WERI-Rb-1 (cell line): Measurements from ENCODE around the gene PLA2G4E.

ENCODE experiments used
- DNase-seq: peaks from one replicate; pipeline ENCODE4 v3.0.0-alpha.2; 2020
- H3K27ac ChIP-seq: fragments of 250-450 bp; sonication (Bioruptor Pico); 2 replicates; pipeline ENCODE4 v1.5.1; 2020; ENCODE audit warnings: mild to moderate bottlenecking, moderate library complexity
- H3K27me3 ChIP-seq: fragments of 250-450 bp; sonication (Bioruptor Pico); 2 replicates; pipeline ENCODE4 v1.5.1; 2021; ENCODE audit warnings: mild to moderate bottlenecking, low read depth, moderate library complexity; ENCODE audit not compliant: insufficient read depth, severe bottlenecking
- H3K36me3 ChIP-seq: fragments of 250-450 bp; sonication (Bioruptor Pico); 2 replicates; pipeline ENCODE4 v1.5.1; 2020; ENCODE audit warnings: mild to moderate bottlenecking, moderate library complexity
- H3K4me3 ChIP-seq: 2 replicates; pipeline ENCODE4 v1.5.1; 2011; ENCODE audit warnings: low read depth, mild to moderate bottlenecking, control low read depth, low read length
- H3K9me3 ChIP-seq: fragments of 250-450 bp; sonication (Bioruptor Pico); 2 replicates; pipeline ENCODE4 v1.5.1; 2021; ENCODE audit warnings: mild to moderate bottlenecking, moderate library complexity; ENCODE audit not compliant: severe bottlenecking
- TF ChIP-seq, protein P1 (sequence below): IDR thresholded peaks from 2 replicates; pipeline ENCODE4 v1.5.1; 2011; ENCODE audit warnings: low read depth, mild to moderate bottlenecking, control low read depth, inconsistent platforms, low read length

The PLA2G4E gene

DNA sequence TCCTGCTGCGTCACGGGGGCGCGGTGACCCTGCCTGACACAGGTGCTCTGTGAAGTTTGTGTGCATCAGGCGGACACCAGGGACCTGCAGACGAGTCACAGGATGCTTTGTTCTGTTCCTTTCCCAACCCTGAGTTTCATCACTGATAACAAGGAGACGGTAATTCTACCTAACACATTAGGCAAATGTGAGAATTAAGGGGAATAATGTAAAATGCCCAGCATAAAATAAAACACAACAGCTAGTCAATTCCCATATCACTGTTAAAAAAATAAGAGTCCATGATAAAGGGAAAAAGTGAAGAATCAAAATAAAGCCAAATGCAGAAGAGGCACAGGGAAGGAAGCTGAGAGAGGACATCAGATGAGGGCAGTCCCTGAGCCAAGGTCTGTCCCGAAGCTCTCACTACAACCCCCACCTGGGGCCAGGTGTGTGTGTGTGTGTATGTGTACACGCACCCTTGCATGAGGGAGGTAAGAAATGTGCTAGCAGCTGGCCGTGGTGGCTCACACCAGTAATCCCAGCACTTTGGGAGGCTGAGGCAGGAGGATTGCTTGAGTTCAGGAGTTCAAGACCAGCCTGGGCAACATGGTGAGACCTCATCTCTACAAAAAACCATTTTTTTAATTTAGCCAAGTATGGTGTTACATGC is 46.0 kb upstream of the PLA2G4E start:
- DNase-seq, result no peak
- TF ChIP-seq, protein P1, sequence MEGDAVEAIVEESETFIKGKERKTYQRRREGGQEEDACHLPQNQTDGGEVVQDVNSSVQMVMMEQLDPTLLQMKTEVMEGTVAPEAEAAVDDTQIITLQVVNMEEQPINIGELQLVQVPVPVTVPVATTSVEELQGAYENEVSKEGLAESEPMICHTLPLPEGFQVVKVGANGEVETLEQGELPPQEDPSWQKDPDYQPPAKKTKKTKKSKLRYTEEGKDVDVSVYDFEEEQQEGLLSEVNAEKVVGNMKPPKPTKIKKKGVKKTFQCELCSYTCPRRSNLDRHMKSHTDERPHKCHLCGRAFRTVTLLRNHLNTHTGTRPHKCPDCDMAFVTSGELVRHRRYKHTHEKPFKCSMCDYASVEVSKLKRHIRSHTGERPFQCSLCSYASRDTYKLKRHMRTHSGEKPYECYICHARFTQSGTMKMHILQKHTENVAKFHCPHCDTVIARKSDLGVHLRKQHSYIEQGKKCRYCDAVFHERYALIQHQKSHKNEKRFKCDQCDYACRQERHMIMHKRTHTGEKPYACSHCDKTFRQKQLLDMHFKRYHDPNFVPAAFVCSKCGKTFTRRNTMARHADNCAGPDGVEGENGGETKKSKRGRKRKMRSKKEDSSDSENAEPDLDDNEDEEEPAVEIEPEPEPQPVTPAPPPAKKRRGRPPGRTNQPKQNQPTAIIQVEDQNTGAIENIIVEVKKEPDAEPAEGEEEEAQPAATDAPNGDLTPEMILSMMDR, result no peak
- H3K4me3 ChIP-seq, result no peak overlapping the region
- H3K36me3 ChIP-seq, result no peaks in the 10 kb centered on the region
- no peaks in the 10 kb centered on the region for H3K9me3 ChIP-seq
- H3K27ac ChIP-seq, result no peak overlapping the region
- H3K27me3 ChIP-seq, result no peaks in the 10 kb centered on the region

DNA sequence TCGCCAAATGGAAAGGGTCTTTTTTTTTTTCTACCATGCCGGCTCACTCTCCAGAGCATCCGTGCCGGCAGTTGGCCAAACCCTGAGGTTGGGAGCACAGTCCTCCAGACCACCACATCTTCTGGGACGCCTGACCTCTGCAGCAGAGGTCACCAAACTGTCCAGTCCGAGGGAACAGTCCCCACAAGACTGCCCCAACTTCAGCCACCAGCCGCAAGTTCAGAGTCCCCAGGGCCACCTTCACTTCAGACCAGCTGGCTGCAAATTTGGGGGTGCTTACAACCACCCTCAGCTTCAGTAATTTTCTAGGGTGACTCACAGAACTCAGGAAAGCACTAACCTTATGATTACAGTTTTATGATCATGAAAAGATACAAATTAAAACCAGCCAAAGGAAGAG is 44.6 kb upstream of the PLA2G4E start:
- no peak overlapping the region for H3K27ac ChIP-seq
- H3K27me3 ChIP-seq, result no peaks in the 10 kb centered on the region
- no peak for DNase-seq

DNA sequence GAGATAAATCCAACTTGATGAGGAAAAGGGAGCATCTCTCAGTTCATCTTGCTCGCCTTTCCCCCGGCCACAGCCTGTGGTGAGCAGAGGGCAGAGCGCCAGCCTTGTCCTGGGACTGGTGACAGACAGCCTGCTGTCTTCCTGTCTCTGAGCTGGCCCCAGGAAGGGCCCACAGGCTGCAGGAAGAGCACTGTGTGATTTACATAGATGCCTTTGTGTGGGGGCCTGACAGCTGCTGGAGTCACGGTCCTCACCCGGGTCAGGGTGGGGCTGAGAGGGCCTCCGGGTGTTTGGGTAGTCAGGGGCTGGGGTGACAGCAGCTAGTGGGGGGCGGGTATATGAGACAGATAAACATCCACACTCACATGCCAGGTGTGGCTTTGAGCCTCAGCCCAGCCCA is 44.2 kb upstream of the PLA2G4E start:
- no peak for DNase-seq

More for the DNA sequence above, 44.6 kb upstream of the PLA2G4E start:
- TF ChIP-seq, protein P1, result no peak
- Histone ChIP-seq H3K9me3 (no peaks in the 10 kb centered on the region), H3K4me3 (no peak overlapping the region), H3K36me3 (no peaks in the 10 kb centered on the region)

DNA sequence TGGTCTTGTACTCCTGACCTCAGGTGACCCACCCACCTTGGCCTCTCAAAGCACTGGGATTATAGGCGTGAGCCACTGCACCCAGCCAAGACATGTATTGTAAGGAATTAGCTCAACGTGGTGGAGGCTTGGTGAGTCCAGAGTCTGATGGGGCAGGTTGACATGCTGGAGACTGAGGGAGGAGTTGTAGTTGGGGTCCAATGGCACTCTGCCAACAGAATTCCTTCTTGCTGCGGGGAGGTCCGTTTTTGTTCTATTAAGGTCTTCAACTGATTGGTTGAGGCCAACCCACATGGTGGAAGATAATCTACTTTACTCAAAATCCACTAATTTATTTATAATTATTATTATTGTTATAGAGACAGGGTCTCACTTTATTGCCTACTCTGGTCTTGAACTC is 43.4 kb upstream of the PLA2G4E start:
- H3K27me3 ChIP-seq, result no peaks in the 10 kb centered on the region

More for the DNA sequence above, 44.2 kb upstream of the PLA2G4E start:
- no peak overlapping the region for H3K4me3 ChIP-seq
- H3K27ac ChIP-seq, result no peak overlapping the region
- TF ChIP-seq, protein P1, result no peak
- no peaks in the 10 kb centered on the region for H3K27me3 ChIP-seq
- no peaks in the 10 kb centered on the region for H3K36me3 ChIP-seq
- no peaks in the 10 kb centered on the region for H3K9me3 ChIP-seq

DNA sequence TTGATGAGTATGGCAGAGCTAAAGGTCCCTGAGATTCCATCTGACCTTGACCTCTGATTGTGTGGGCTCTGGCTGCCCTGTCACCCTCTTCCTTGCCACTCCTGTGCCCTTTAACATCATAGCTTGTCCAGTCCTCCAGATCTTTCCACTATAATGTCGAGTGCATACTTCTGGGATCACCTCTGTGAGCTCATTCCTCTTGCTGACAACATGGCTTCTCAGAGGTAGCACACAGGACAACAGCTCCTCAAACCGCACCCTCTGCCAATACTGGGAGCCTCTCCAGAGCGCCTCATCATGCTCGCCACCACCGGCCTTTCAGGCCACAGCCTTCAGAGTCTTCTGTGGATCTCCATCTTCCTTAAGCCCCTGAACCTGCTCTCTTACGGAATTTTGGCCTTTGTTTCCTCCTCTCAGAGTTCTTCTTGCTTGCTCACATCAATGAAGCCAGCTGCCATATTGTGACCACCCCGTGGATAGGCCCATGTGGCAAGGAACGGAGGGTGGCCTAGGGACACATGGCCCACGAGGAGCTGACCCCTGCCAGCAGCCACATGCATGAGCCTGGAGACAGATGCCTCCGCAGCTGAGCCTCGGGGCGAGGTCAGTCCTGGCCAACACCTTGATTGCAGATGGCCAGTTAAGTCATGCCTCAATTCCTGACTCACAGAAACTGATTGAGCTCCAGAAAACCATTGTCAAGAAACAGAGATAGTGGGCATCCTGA is 42.4 kb upstream of the PLA2G4E start:
- no peak overlapping the region for H3K4me3 ChIP-seq
- TF ChIP-seq, protein P1, result no peak
- H3K9me3 ChIP-seq, result no peaks in the 10 kb centered on the region
- no peak overlapping the region for H3K27ac ChIP-seq
- H3K36me3 ChIP-seq, result no peaks in the 10 kb centered on the region
- no peaks in the 10 kb centered on the region for H3K27me3 ChIP-seq
- peak; percentile 36 for DNase-seq

More for the DNA sequence above, 43.4 kb upstream of the PLA2G4E start:
- Histone ChIP-seq H3K36me3 (no peaks in the 10 kb centered on the region), H3K9me3 (no peaks in the 10 kb centered on the region), H3K27ac (no peak overlapping the region), H3K4me3 (no peak overlapping the region)
- DNase-seq, result peak; percentile 43
- TF ChIP-seq, protein P1, result no peak
